ENCODE measurements around the gene FAT4.

Gene FAT4

DNA sequence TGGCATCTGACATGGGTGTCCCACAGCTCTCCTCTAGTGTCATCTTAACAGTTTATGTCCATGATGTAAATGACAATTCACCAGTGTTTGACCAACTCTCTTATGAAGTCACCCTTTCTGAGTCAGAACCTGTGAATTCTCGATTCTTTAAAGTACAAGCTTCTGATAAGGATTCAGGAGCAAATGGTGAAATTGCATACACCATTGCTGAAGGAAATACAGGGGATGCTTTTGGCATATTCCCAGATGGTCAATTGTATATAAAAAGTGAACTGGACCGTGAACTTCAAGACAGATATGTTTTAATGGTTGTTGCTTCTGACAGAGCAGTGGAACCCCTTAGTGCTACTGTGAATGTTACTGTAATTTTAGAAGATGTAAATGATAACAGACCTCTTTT lies 4.6 kb downstream of the FAT4 start:
- FAIRE-seq = no peak

DNA sequence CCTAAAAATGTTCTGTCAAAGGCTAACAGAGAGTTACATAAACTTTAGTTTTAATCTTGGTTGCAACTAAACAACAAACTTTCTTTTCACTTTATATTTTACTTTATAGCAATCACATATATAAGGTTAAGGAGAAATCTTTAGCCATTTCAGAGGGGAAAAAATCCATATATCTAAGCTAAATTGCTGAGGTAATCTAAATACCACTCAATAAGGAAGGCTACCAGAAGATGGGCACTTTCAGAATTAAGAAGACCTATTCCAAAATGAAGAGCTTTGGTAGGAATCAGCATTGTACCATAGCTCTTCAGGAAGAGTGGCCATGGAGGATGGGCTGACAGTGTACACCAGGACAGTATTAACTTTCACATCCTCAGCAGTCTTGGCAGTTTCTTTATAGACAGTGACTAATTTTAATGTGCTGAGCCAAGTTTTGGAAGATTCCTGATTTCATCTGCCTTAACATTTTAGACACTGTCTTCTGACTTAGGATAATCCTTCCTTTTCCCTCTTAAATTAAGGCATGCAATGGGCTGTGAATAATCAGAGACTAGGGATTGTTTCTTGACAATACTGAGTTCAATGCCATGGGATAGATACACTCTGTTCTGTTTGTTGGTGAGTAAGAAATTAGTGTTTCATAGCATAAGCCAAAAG lies 7.1 kb downstream of the FAT4 start:
- FAIRE-seq = no peak

DNA sequence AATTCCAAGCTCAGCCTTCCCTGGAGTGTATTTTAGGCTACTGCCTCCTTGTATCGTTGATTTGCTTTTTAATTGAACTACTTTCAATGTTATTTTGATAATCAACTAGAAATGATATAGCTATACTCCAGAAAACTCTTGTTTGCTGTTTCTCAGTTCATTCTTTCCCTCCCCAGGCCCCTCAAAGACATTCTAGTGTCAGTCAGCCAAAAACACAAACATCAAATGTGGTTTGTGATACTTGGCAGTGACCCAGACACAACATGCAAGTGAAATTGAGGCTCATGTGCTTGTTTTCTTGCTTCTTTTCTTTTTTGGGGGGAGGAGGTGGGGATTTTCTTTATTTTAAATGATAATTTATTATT lies 7.6 kb downstream of the FAT4 start:
- no peak for FAIRE-seq

DNA sequence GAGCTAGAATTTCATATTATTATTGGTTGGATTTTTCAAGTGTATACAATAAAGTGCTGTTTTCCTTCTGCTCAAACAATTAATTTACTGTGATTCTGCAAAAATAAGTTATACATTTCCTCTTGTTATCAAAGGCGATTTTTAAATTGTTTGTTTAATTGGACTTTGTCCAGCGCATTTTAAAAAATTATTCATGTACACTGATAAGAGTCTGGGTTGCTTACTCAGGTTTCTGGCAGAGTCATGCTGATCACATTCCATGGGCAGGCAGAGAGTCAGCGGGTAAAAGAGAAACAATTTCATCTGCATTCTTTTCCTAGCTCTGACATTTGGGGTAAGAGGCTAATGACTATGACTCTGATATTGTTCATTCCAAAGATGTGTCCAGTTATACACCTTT lies 8.9 kb downstream of the FAT4 start:
- FAIRE-seq = no peak

GRCh38 chr4:125325733-125326132 lies 11.0 kb downstream of the FAT4 start:
- FAIRE-seq = no peak

GRCh38 chr4:125331116-125331515 lies 16.4 kb downstream of the FAT4 start:
- FAIRE-seq = no peak

GRCh38 chr4:125334926-125335325 lies 20.2 kb downstream of the FAT4 start:
- FAIRE-seq = no peak

DNA sequence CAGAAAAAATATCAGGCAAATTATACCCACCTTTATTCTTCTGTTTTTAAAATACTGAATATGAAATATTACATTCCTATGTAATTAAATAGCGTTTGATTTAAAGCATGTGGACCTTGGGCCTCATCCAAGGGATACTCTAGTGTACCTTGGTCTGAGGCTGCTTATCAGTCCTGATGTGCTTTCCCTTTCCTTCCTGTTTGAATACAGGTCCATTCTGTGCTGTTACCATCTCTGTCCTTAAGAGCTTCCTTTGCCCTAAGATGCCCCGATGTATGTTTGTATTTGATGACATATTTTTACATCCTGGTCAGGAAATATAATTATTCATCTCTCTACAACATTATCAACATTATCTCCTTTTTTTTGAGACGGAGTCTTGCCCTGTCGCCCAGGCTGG lies 24.1 kb downstream of the FAT4 start:
- no peak for FAIRE-seq

- FAIRE-seq = no peak
Measured at GRCh38 chr4:125344198-125344597, 29.4 kb downstream of the FAT4 start.

- FAIRE-seq = no peak
Measured at GRCh38 chr4:125346616-125347015, 31.9 kb downstream of the FAT4 start.

DNA sequence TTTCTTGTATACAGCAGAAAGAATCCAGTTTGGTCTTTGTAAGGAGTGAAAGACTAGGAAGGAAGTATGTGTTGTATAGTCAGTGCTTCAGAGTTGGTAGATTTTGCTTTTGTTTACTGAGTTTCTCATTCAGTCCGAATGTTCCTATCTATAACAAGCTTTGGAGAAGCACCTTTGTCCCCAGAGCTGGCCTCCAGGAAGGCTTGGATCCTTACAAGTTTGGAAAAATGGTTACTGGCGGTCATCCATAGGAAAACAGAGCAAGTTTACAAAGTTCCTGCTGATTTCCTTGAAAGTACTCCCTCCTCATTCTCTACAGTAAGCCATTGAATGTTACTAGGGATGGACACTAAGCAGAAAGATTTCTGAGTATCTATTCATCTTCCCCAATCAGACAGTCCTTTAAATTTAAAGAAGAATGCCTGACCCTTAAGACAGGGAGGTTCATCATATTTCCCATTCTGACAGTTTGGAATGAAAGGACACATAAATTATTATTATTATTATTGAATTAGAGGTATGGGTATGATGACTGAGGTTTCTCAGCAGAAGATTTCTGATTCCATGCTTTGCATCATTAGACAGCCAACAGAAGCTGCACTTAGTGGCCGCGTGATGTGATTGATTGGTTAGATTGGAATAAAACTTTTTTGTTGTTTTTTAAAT lies 35.8 kb downstream of the FAT4 start:
- FAIRE-seq = no peak

- no peak for FAIRE-seq
Measured at GRCh38 chr4:125352521-125352920, 37.8 kb downstream of the FAT4 start.

DNA sequence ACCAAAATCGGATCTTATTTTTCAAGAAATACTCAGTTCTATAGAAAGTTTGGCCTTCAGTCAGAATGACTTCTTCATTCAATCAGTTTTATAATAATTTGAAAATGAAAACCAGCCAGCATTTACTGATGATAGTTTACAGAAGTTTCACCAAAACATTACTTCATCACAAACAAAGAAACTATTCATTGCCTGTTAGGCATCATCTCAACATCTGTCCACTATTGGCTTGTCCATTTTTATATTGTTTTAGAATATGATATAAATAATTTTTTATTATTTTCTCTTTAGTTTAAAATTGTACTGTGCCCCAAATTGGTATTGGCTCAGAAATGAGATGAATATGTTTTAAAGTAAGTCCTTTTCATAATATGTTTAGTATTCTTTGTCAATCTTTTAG lies 38.4 kb downstream of the FAT4 start:
- peak; percentile 49 for FAIRE-seq

- no peak for FAIRE-seq
Measured at GRCh38 chr4:125355791-125356190, 41.0 kb downstream of the FAT4 start.

DNA sequence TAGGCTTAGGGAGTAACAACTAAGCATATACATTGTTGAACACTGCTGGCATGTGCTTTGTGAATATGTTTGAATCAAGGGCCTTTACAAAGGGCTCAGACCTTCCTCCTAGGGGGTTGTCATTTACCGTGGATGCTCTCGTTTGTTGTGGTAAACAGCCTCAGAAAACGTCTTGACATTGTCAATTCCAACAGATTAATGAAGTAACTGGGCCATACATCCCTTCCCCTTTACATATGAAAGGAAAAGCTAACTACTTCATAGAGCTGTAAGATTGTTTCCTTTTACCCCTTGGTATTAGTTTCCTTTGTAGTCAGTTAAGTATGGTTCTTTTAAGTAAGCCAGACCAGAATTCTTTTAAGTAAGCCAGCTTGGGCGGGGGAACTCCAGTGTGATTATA lies 42.9 kb downstream of the FAT4 start:
- no peak for FAIRE-seq

DNA sequence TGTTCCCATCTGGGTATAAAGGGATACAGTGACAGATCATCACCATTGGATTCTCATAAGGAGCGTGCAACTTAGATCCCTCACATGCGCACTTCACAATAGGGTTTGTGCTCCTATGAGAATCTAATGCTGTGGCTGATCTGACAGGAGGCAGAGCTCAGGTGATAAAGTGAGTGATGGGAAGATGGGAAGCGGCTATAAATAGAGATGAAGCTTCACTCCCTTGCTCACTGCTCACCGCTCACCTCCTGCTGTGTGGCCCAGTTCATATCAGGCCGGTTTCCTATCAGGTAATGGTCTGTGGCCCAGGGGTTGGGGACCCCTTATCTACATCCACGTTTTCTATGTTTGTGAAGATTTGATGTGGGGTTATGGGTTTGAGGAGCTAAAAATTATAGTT lies 43.7 kb downstream of the FAT4 start:
- FAIRE-seq = no peak

DNA sequence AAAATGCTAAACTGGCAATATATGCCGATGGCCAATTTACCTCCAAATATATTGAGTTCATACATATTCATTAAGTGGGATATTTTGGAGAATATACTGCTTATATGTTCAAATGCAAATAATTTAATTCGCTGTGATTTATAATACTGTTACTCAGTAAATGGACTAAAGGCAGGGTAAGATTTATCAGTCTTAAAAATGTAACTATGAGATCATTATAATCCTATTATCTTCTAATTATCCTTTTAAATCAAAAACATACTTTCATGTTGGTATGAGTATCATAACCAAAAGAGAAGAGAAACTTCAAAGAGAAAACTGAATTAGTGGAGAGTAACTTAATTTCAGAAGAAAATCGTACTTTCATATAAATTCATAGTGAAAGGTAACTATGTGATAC lies 44.6 kb downstream of the FAT4 start:
- FAIRE-seq = no peak

DNA sequence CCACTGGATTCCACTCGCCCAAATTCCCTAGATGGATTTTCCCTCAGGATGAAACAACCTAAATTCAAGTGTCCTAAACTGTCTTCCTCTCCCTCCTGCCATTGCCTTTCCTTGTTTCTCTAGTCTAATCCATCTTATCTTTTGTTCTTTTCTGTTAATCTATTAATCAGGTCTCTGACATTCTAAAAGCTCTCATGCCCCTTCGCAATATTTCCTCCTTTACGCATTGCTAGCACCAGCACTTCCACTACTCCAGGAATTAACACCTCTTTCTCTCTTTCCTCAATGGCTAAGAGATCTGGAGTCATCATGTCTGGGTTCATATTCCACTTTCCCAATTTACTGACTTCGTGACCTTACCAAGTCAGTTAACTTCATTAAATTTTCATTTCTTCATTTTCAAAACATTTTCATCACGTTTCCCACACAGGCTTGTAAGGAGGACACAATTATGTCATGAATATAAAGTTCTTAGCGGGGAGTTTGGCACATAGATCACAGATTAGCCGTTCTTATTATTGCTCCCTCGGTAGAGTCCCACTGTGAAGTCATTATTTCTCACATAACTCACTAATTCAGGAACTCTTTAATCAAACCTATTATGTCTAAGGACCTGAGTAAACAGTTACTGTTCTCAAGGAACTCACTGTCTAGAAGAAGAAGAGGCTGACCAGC lies 45.3 kb downstream of the FAT4 start:
- no peak for FAIRE-seq

GRCh38 chr4:125360727-125361126 lies 46.0 kb downstream of the FAT4 start:
- peak; percentile 98 for FAIRE-seq

Measured in G401.6 (cell line).